Memory B cell (primary cell): ENCODE results near the gene TTLL6.
"Not testable (repeated sequence)": the region's sequence is repeated elsewhere in the genome, so short reads cannot be mapped to it uniquely, and the experiment has no call there.

Source experiments
- ATAC-seq: fragments of 150-1000 bp; cut with Tn5 transposase; 2 replicates; pipeline ENCODE4 v1.10.0; 2021; ENCODE audit warnings: low read depth, mild to moderate bottlenecking, moderate library complexity
- DNase-seq, 2 donors: peaks; one replicate each; pipeline ENCODE4 v3.0.0; 2022; ENCODE audit warnings: low spot score in 2 of 2
- H3K27ac Mint-ChIP-seq: one replicate; pipeline ENCODE4 v1.8.0; 2022; ENCODE audit warnings: mild to moderate bottlenecking, moderate library complexity, mixed read lengths
- H3K27me3 Mint-ChIP-seq: one replicate; pipeline ENCODE4 v1.8.0; 2022; ENCODE audit warnings: mixed read lengths
- H3K36me3 Mint-ChIP-seq: one replicate; pipeline ENCODE4 v1.8.0; 2022; ENCODE audit warnings: mild to moderate bottlenecking, mixed read lengths
- H3K4me1 Mint-ChIP-seq: one replicate; pipeline ENCODE4 v1.8.0; 2022; ENCODE audit warnings: mixed read lengths
- H3K4me3 Mint-ChIP-seq: one replicate; pipeline ENCODE4 v1.8.0; 2022; ENCODE audit warnings: mild to moderate bottlenecking, moderate library complexity, mixed read lengths
- H3K9me3 Mint-ChIP-seq: one replicate; pipeline ENCODE4 v1.8.0; 2022; ENCODE audit warnings: mixed read lengths

The TTLL6 gene

GRCh38 chr17:48816774-48817590 lies at the start of gene TTLL6:
Gene TTLL6, minus strand, starts transcription at chr17:48817229. Its CDS starts 157 bp downstream, at chr17:48817072.
- Mint-ChIP-seq H3K9me3 (no peaks in the 10 kb centered on the region), H3K4me1 (peaks cover 8% of the 10 kb centered on the region), H3K4me3 (peak within 1 kb of the TSS; percentile 84), H3K27me3 (peaks cover 9% of the 10 kb centered on the region), H3K36me3 (no peaks in the 10 kb centered on the region), H3K27ac (no peak within 1 kb of the TSS)
- peak; percentile 29 to 49 for DNase-seq
- ATAC-seq = peak; percentile 91

GRCh38 chr17:48860456-48860855 lies 43.4 kb upstream of the TTLL6 start:
- Mint-ChIP-seq H3K4me1 (no peaks in the 10 kb centered on the region), H3K27ac (no peak overlapping the region), H3K27me3 (no peaks in the 10 kb centered on the region), H3K9me3 (no peaks in the 10 kb centered on the region), H3K4me3 (no peak overlapping the region), H3K36me3 (peaks cover 35% of the 10 kb centered on the region)
- no peak for DNase-seq
- ATAC-seq = no peak

GRCh38 chr17:48860034-48860433 lies 43.0 kb upstream of the TTLL6 start:
- DNase-seq (no peak), ATAC-seq (no peak)
- H3K9me3 Mint-ChIP-seq = no peaks in the 10 kb centered on the region
- H3K4me3 Mint-ChIP-seq = no peak overlapping the region
- H3K27ac Mint-ChIP-seq = no peak overlapping the region
- peaks cover 34% of the 10 kb centered on the region for H3K36me3 Mint-ChIP-seq
- H3K4me1 Mint-ChIP-seq = no peaks in the 10 kb centered on the region
- no peaks in the 10 kb centered on the region for H3K27me3 Mint-ChIP-seq

GRCh38 chr17:48856122-48856821 lies 39.2 kb upstream of the TTLL6 start:
- Mint-ChIP-seq H3K4me1 (no peaks in the 10 kb centered on the region), H3K4me3 (no peak overlapping the region), H3K36me3 (peaks cover 28% of the 10 kb centered on the region), H3K9me3 (no peaks in the 10 kb centered on the region), H3K27me3 (no peaks in the 10 kb centered on the region), H3K27ac (no peak overlapping the region)
- ATAC-seq (no peak), DNase-seq (no peak)

GRCh38 chr17:48854774-48855476 lies 37.9 kb upstream of the TTLL6 start:
- ATAC-seq (no peak), DNase-seq (no peak)
- Mint-ChIP-seq H3K4me3 (no peak overlapping the region), H3K27ac (no peak overlapping the region), H3K36me3 (peaks cover 27% of the 10 kb centered on the region), H3K27me3 (no peaks in the 10 kb centered on the region), H3K4me1 (no peaks in the 10 kb centered on the region), H3K9me3 (no peaks in the 10 kb centered on the region)

GRCh38 chr17:48850792-48851323 lies 33.8 kb upstream of the TTLL6 start:
- H3K27ac Mint-ChIP-seq = no peak overlapping the region
- H3K36me3 Mint-ChIP-seq = peaks cover 36% of the 10 kb centered on the region
- ATAC-seq (no peak), DNase-seq (no peak)
- no peaks in the 10 kb centered on the region for H3K27me3 Mint-ChIP-seq
- H3K4me1 Mint-ChIP-seq = no peaks in the 10 kb centered on the region
- H3K4me3 Mint-ChIP-seq = no peak overlapping the region
- H3K9me3 Mint-ChIP-seq = no peaks in the 10 kb centered on the region

- ATAC-seq (no peak), DNase-seq (no peak)
- Mint-ChIP-seq H3K9me3 (no peaks in the 10 kb centered on the region), H3K4me3 (no peak overlapping the region), H3K4me1 (peaks cover 13% of the 10 kb centered on the region), H3K27ac (no peak overlapping the region), H3K36me3 (peaks cover 14% of the 10 kb centered on the region), H3K27me3 (no peaks in the 10 kb centered on the region)
Measured at GRCh38 chr17:48843187-48843900, 26.3 kb upstream of the TTLL6 start.

- H3K27me3 Mint-ChIP-seq = no peaks in the 10 kb centered on the region
- peaks cover 12% of the 10 kb centered on the region for H3K36me3 Mint-ChIP-seq
- DNase-seq = no peak
- H3K9me3 Mint-ChIP-seq = no peaks in the 10 kb centered on the region
- H3K27ac Mint-ChIP-seq = peak overlapping the region; percentile 95
- H3K4me1 Mint-ChIP-seq = peaks cover 19% of the 10 kb centered on the region
- no peak for ATAC-seq
- H3K4me3 Mint-ChIP-seq = no peak overlapping the region
Measured at GRCh38 chr17:48842746-48843145, 25.7 kb upstream of the TTLL6 start.

GRCh38 chr17:48841395-48841831 lies 24.4 kb upstream of the TTLL6 start:
- peak in 1 of 2 donors; percentile 52 for DNase-seq
- Mint-ChIP-seq H3K27me3 (no peaks in the 10 kb centered on the region), H3K36me3 (peaks cover 11% of the 10 kb centered on the region), H3K9me3 (no peaks in the 10 kb centered on the region), H3K4me1 (peaks cover 25% of the 10 kb centered on the region), H3K4me3 (peak overlapping the region; percentile 79), H3K27ac (peak overlapping the region; percentile 95)
- ATAC-seq = peak; percentile 99

- no peak overlapping the region for H3K27ac Mint-ChIP-seq
- peaks cover 11% of the 10 kb centered on the region for H3K36me3 Mint-ChIP-seq
- peak overlapping the region; percentile 3 for H3K4me3 Mint-ChIP-seq
- H3K27me3 Mint-ChIP-seq = no peaks in the 10 kb centered on the region
- DNase-seq = no peak
- H3K4me1 Mint-ChIP-seq = peaks cover 31% of the 10 kb centered on the region
- H3K9me3 Mint-ChIP-seq = no peaks in the 10 kb centered on the region
- no peak for ATAC-seq
Measured at GRCh38 chr17:48840441-48840840, 23.4 kb upstream of the TTLL6 start.

- H3K4me3 Mint-ChIP-seq = peak overlapping the region; percentile 70
- peak; percentile 25 for ATAC-seq
- not testable (repeated sequence) for DNase-seq, H3K27me3 Mint-ChIP-seq, H3K9me3 Mint-ChIP-seq, H3K27ac Mint-ChIP-seq, H3K36me3 Mint-ChIP-seq
- peaks cover 37% of the 10 kb centered on the region for H3K4me1 Mint-ChIP-seq
Measured at GRCh38 chr17:48837458-48837857, 20.4 kb upstream of the TTLL6 start.

GRCh38 chr17:48835971-48836370 lies 18.9 kb upstream of the TTLL6 start:
- Mint-ChIP-seq H3K27ac (no peak overlapping the region), H3K36me3 (peaks cover 5% of the 10 kb centered on the region), H3K4me1 (peaks cover 34% of the 10 kb centered on the region), H3K27me3 (no peaks in the 10 kb centered on the region), H3K4me3 (no peak overlapping the region), H3K9me3 (no peaks in the 10 kb centered on the region)
- DNase-seq (no peak), ATAC-seq (no peak)

- DNase-seq (no peak), ATAC-seq (no peak)
- Mint-ChIP-seq H3K27me3 (no peaks in the 10 kb centered on the region), H3K4me3 (no peak overlapping the region), H3K36me3 (peaks cover 5% of the 10 kb centered on the region), H3K27ac (no peak overlapping the region), H3K9me3 (no peaks in the 10 kb centered on the region), H3K4me1 (peaks cover 29% of the 10 kb centered on the region)
Measured at GRCh38 chr17:48834973-48835372, 17.9 kb upstream of the TTLL6 start.
